H9 (cell line): Measurements from ENCODE around the gene SLCO3A1. TPM values are rescaled to one million over a fixed set of nuclear protein-coding genes. Genes with fewer than 3 reads are reported as not detected.

Experiments
- DNase-seq: peaks from one replicate; pipeline ENCODE4 v3.0.0-alpha.2; 2017
- H2AFZ ChIP-seq: one replicate; pipeline ENCODE4 v1.6.1; 2013; ENCODE audit warnings: mild to moderate bottlenecking, low read length, control low read depth, moderate library complexity
- H2AK5ac ChIP-seq: 2 replicates; pipeline ENCODE4 v1.6.1; 2013; ENCODE audit warnings: low read length, control low read depth, mixed read lengths; ENCODE audit not compliant: insufficient read length
- H2BK120ac ChIP-seq: one replicate; pipeline ENCODE4 v1.6.1; 2013; ENCODE audit warnings: low read depth, mild to moderate bottlenecking, low read length, control low read depth, inconsistent platforms; ENCODE audit not compliant: poor library complexity, severe bottlenecking
- H2BK12ac ChIP-seq: 2 replicates; pipeline ENCODE4 v1.6.1; 2013; ENCODE audit warnings: low read length, control low read depth, mixed read lengths, low read depth; ENCODE audit not compliant: insufficient read length
- H2BK15ac ChIP-seq: 2 replicates; pipeline ENCODE4 v1.6.1; 2013; ENCODE audit warnings: low read depth, low read length, control low read depth
- H2BK20ac ChIP-seq: one replicate; pipeline ENCODE4 v1.6.1; 2013; ENCODE audit warnings: low read depth, mild to moderate bottlenecking, low read length, control low read depth, inconsistent platforms; ENCODE audit not compliant: poor library complexity, severe bottlenecking
- H2BK5ac ChIP-seq: 2 replicates; pipeline ENCODE4 v1.6.1; 2013; ENCODE audit warnings: low read length, control low read depth, mixed read lengths; ENCODE audit not compliant: insufficient read length
- H3K14ac ChIP-seq: 2 replicates; pipeline ENCODE4 v1.6.1; 2013; ENCODE audit warnings: low read length, control low read depth; ENCODE audit not compliant: insufficient read depth
- H3K18ac ChIP-seq: 2 replicates; pipeline ENCODE4 v1.6.1; 2013; ENCODE audit warnings: low read depth, mild to moderate bottlenecking, mixed read lengths, low read length, control low read depth; ENCODE audit not compliant: insufficient read length
- H3K23ac ChIP-seq: 2 replicates; pipeline ENCODE4 v1.6.1; 2013; ENCODE audit warnings: low read length, control low read depth, mixed read lengths, low read depth; ENCODE audit not compliant: insufficient read length
- H3K23me2 ChIP-seq: 2 replicates; pipeline ENCODE4 v1.6.1; 2013; ENCODE audit warnings: low read depth, mild to moderate bottlenecking, mixed read lengths, low read length, control low read depth; ENCODE audit not compliant: insufficient read length, poor library complexity, severe bottlenecking
- H3K27ac ChIP-seq: 2 replicates; pipeline ENCODE4 v1.5.1; 2013; ENCODE audit warnings: low read length, control low read depth, mixed read lengths, low read depth; ENCODE audit not compliant: insufficient read length
- H3K27me3 ChIP-seq: 2 replicates; pipeline ENCODE4 v1.6.1; 2013; ENCODE audit warnings: low read length, control low read depth, inconsistent platforms; ENCODE audit not compliant: insufficient read depth
- H3K4ac ChIP-seq: 2 replicates; pipeline ENCODE4 v1.6.1; 2013; ENCODE audit warnings: low read depth, mild to moderate bottlenecking, control low read depth, inconsistent platforms, low read length, moderate library complexity
- H3K4me1 ChIP-seq: 2 replicates; pipeline ENCODE4 v1.6.1; 2013; ENCODE audit warnings: low read length, control low read depth, inconsistent platforms; ENCODE audit not compliant: insufficient read depth
- H3K4me2 ChIP-seq: 2 replicates; pipeline ENCODE4 v1.6.1; 2013; ENCODE audit warnings: low read length, control low read depth, mixed read lengths; ENCODE audit not compliant: insufficient read length, insufficient read depth
- H3K56ac ChIP-seq: 2 replicates; pipeline ENCODE4 v1.6.1; 2013; ENCODE audit warnings: low read depth, mild to moderate bottlenecking, mixed read lengths, low read length, control low read depth; ENCODE audit not compliant: insufficient read length
- H3K79me1 ChIP-seq: 2 replicates; pipeline ENCODE4 v1.6.1; 2013; ENCODE audit warnings: low read depth, mild to moderate bottlenecking, moderate library complexity, low read length, control low read depth, inconsistent platforms; ENCODE audit not compliant: insufficient read depth, poor library complexity, severe bottlenecking
- H3K79me2 ChIP-seq: 2 replicates; pipeline ENCODE4 v1.6.1; 2013; ENCODE audit warnings: low read length, control low read depth, inconsistent platforms; ENCODE audit not compliant: insufficient read depth
- H3K9ac ChIP-seq: 2 replicates; pipeline ENCODE4 v1.6.1; 2013; ENCODE audit warnings: low read length, control low read depth, mixed read lengths; ENCODE audit not compliant: insufficient read length; ENCODE audit errors: extremely low read depth
- H3K9me3 ChIP-seq: one replicate; pipeline ENCODE4 v1.6.1; 2013; ENCODE audit warnings: low read depth, low read length, inconsistent platforms; ENCODE audit not compliant: control insufficient read depth
- H3T11ph ChIP-seq: one replicate; pipeline ENCODE4 v1.6.1; 2013; ENCODE audit warnings: mild to moderate bottlenecking, low read length, control low read depth, inconsistent platforms
- H4K20me1 ChIP-seq: one replicate; pipeline ENCODE4 v1.6.1; 2013; ENCODE audit not compliant: control insufficient read depth, insufficient read length, insufficient read depth
- H4K5ac ChIP-seq: 2 replicates; pipeline ENCODE4 v1.6.1; 2013; ENCODE audit warnings: low read depth, mild to moderate bottlenecking, mixed read lengths, low read length, control low read depth; ENCODE audit not compliant: insufficient read length
- H4K8ac ChIP-seq: replicated peaks from 2 replicates; pipeline ENCODE4 v1.6.1; 2013; ENCODE audit warnings: low read length, control low read depth, mixed read lengths, low read depth; ENCODE audit not compliant: insufficient read length
- H4K91ac ChIP-seq: 2 replicates; pipeline ENCODE4 v1.6.1; 2013; ENCODE audit warnings: low read depth, mild to moderate bottlenecking, moderate library complexity, mixed read lengths, low read length, control low read depth; ENCODE audit not compliant: insufficient read length
- H3K27ac Mint-ChIP-seq, 3 experiments: 2 replicates in 2 of 3; 3 replicates in 1 of 3; pipeline ENCODE4 v1.8.0; 2020 to 2021; ENCODE audit warnings: mixed read lengths in 3 of 3, mild to moderate bottlenecking in 1 of 3, moderate library complexity in 1 of 3
- H3K27me3 Mint-ChIP-seq: 2 replicates; pipeline ENCODE4 v1.8.0; 2021; ENCODE audit warnings: low read depth, mild to moderate bottlenecking, moderate library complexity, mixed read lengths
- H3K36me3 Mint-ChIP-seq, 3 experiments: 2 replicates in 2 of 3; 3 replicates in 1 of 3; pipeline ENCODE4 v1.8.0; 2020 to 2021; ENCODE audit warnings: low read depth in 3 of 3, mixed read lengths in 3 of 3; ENCODE audit not compliant: insufficient read depth in 1 of 3
- H3K4me1 Mint-ChIP-seq, 2 experiments: 2 replicates each; pipeline ENCODE4 v1.8.0; 2020; ENCODE audit warnings: mixed read lengths in 2 of 2
- H3K4me3 Mint-ChIP-seq, 2 experiments: 2 replicates in 1 of 2; 3 replicates in 1 of 2; pipeline ENCODE4 v1.8.0; 2020 to 2021; ENCODE audit warnings: mild to moderate bottlenecking in 2 of 2, mixed read lengths in 2 of 2, moderate library complexity in 1 of 2
- H3K9me3 Mint-ChIP-seq, 2 experiments: 2 replicates in 1 of 2; 3 replicates in 1 of 2; pipeline ENCODE4 v1.8.0; 2020; ENCODE audit warnings: mild to moderate bottlenecking in 2 of 2, mixed read lengths in 2 of 2, moderate library complexity in 1 of 2
- CTCF ChIP-seq: fragments of 200-600 bp; sonication (generic); conservative IDR thresholded peaks from 3 replicates; pipeline ENCODE4 v1.8.0; 2021; ENCODE audit warnings: antibody characterized with exemption, mild to moderate bottlenecking
- WGBS: extraction: QIAGEN DNeasy Blood & Tissue Kit; methylation state at CpG from one replicate; pipeline ENCODE4 v1.1.7; 2013; ENCODE audit warnings: missing lambda C conversion rate, low lambda C conversion rate, mixed read lengths; ENCODE audit not compliant: insufficient read length; ENCODE audit errors: extremely low coverage; 5-methylcytosine and 5-hydroxymethylcytosine counted together
- total RNA-seq: library from RNA; stranded (reverse); gene quantifications from 2 replicates; pipeline ENCODE4 v1.2.1, GENCODE V29; 2021

SLCO3A1 gene
- total RNA-seq, 1 experiment from 2014 or later, result 9.4 TPM

GRCh38 chr15:92130906-92131305 lies 277.4 kb downstream of the SLCO3A1 start:
- no peaks in the 10 kb centered on the region for H3K27me3 ChIP-seq
- no peak overlapping the region for H4K8ac ChIP-seq
- no peak overlapping the region for H2BK20ac ChIP-seq
- H3K79me2 ChIP-seq, result no peaks in the 10 kb centered on the region
- no peak overlapping the region for H2AK5ac ChIP-seq
- no peak for TF ChIP-seq CTCF
- Mint-ChIP-seq H3K36me3 (peaks cover 0 to 5% (median 0%) of the 10 kb centered on the region in 3 experiments; a peak in 4 of 7 replicates), H3K27ac (peak overlapping the region in 2 of 3 experiments; percentile 12 to 50; a peak in 1 of 7 replicates), H3K4me3 (no peak overlapping the region), H3K27me3 (no peaks in the 10 kb centered on the region), H3K4me1 (peaks cover 27 to 33% of the 10 kb centered on the region in 2 experiments), H3K9me3 (no peaks in the 10 kb centered on the region; a peak in 1 of 5 replicates)
- no peak overlapping the region for H3K14ac ChIP-seq
- DNase-seq, result no peak
- no peak overlapping the region for H3K18ac ChIP-seq
- no peak overlapping the region for H3K4me2 ChIP-seq
- no peak overlapping the region for H3K27ac ChIP-seq
- H4K91ac ChIP-seq, result no peak overlapping the region
- H3K4me1 ChIP-seq, result no peaks in the 10 kb centered on the region; the same call in 1 of the 2 replicates
- no peak overlapping the region for H2BK15ac ChIP-seq
- H3K23me2 ChIP-seq, result no peaks in the 10 kb centered on the region
- no peak overlapping the region for H3K56ac ChIP-seq
- no peaks in the 10 kb centered on the region for H3K79me1 ChIP-seq
- H2BK12ac ChIP-seq, result no peak overlapping the region
- no CpG with 5 or more reads among the region's 3 CpGs for WGBS
- no peak overlapping the region for H2BK120ac ChIP-seq
- H3K9ac ChIP-seq, result no peak overlapping the region
- H3K4ac ChIP-seq, result no peak overlapping the region
- H3K9me3 ChIP-seq, result no peaks in the 10 kb centered on the region
- H2AFZ ChIP-seq, result no peak overlapping the region
- no peak overlapping the region for H3T11ph ChIP-seq
- no peaks in the 10 kb centered on the region for H4K20me1 ChIP-seq
- no peak overlapping the region for H4K5ac ChIP-seq
- no peak overlapping the region for H3K23ac ChIP-seq
- H2BK5ac ChIP-seq, result no peak overlapping the region
